Nephron progenitor cell (in vitro differentiated cells): Measurements from ENCODE around the gene ALG8.

Experiments used
- DNase-seq: peaks from one replicate; pipeline ENCODE4 v3.0.0; 2021
- H3K27ac Mint-ChIP-seq: 2 replicates; pipeline ENCODE4 v1.8.0; 2021; ENCODE audit warnings: mild to moderate bottlenecking, moderate library complexity, mixed read lengths
- H3K27me3 Mint-ChIP-seq: 2 replicates; pipeline ENCODE4 v1.8.0; 2021; ENCODE audit warnings: mild to moderate bottlenecking, low read depth, mixed read lengths; ENCODE audit not compliant: poor library complexity
- H3K36me3 Mint-ChIP-seq: 2 replicates; pipeline ENCODE4 v1.8.0; 2021; ENCODE audit warnings: low read depth, mixed read lengths
- H3K4me1 Mint-ChIP-seq: 2 replicates; pipeline ENCODE4 v1.8.0; 2021; ENCODE audit warnings: mixed read lengths
- H3K4me3 Mint-ChIP-seq: 2 replicates; pipeline ENCODE4 v1.8.0; 2021; ENCODE audit warnings: mild to moderate bottlenecking, moderate library complexity, mixed read lengths
- H3K9me3 Mint-ChIP-seq: 2 replicates; pipeline ENCODE4 v1.8.0; 2021; ENCODE audit warnings: mild to moderate bottlenecking, moderate library complexity, mixed read lengths
- TF ChIP-seq, protein P1 (sequence below): fragments of 200-600 bp; sonication (generic); IDR thresholded peaks from 2 replicates; pipeline ENCODE4 v1.5.0; 2021; ENCODE audit warnings: antibody characterized with exemption

Gene ALG8

DNA sequence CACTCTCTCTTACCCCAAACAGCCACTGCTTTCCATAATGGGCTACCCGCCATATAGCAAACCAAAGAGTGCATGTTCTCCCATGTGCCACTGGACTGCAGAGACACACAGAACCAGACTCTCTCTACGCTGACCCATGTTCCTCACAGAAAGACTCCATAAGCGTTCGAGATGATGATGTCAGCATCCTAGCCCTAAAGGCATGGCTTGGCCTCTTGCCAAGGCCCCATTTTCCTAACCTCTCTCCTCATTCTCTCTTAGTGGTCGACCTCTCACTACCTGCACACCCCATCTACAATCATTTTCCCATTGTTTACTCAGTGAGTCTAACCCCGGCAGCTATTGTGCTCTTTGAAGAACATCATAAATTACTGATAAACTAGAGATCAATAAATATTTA lies 64.7 kb downstream of the ALG8 start:
- TF ChIP-seq, protein P1, sequence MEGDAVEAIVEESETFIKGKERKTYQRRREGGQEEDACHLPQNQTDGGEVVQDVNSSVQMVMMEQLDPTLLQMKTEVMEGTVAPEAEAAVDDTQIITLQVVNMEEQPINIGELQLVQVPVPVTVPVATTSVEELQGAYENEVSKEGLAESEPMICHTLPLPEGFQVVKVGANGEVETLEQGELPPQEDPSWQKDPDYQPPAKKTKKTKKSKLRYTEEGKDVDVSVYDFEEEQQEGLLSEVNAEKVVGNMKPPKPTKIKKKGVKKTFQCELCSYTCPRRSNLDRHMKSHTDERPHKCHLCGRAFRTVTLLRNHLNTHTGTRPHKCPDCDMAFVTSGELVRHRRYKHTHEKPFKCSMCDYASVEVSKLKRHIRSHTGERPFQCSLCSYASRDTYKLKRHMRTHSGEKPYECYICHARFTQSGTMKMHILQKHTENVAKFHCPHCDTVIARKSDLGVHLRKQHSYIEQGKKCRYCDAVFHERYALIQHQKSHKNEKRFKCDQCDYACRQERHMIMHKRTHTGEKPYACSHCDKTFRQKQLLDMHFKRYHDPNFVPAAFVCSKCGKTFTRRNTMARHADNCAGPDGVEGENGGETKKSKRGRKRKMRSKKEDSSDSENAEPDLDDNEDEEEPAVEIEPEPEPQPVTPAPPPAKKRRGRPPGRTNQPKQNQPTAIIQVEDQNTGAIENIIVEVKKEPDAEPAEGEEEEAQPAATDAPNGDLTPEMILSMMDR = no peak
- Mint-ChIP-seq H3K4me1 (peaks cover 24% of the 10 kb centered on the region), H3K4me3 (no peak overlapping the region), H3K9me3 (no peaks in the 10 kb centered on the region), H3K27me3 (peaks cover 4% of the 10 kb centered on the region), H3K36me3 (peaks cover 60% of the 10 kb centered on the region), H3K27ac (no peak overlapping the region)
- no peak for DNase-seq

DNA sequence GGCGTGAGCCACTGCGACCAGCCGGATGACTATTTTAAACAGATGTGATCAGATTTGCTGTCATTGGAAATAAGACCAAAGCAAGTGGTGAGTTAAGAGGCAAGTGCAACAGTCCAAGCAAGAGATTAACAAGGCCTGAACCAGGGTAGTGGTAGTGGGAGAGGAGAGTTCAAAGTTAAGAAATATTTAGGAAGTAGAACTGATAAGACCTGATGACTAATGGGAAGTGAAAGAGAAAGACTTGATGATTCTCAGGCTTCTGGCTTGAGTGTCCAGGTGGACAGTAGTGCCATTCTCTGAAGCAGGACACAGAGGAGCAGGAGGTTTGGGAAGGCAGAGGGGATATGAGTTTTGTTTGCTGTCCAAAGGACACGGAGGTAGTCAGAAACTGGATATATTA lies 67.0 kb downstream of the ALG8 start:
- Mint-ChIP-seq H3K4me3 (no peak overlapping the region), H3K4me1 (peaks cover 6% of the 10 kb centered on the region), H3K27ac (no peak overlapping the region), H3K36me3 (peaks cover 71% of the 10 kb centered on the region), H3K9me3 (no peaks in the 10 kb centered on the region), H3K27me3 (peaks cover 4% of the 10 kb centered on the region)
- DNase-seq = no peak
- TF ChIP-seq, protein P1 = no peak

DNA sequence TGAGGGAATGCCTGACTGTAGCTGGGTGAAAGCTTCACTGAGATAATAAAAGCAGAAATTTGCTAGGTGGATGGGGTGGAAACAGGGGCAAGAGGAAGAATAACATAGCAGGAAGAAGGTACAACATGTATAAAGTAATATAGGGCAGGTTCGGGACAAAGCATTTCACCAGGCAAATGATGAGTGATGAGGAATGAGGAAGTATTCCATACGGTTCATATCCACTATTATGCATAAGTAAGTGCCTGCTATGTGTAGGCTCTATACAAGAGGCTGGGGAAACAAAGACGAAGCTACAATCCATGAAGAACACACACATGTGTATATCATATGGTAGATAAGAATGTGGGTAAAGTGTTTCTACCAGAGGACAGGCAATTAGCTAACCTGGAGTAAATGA lies 67.7 kb downstream of the ALG8 start:
- Mint-ChIP-seq H3K4me3 (no peak overlapping the region), H3K36me3 (peaks cover 73% of the 10 kb centered on the region), H3K4me1 (peaks cover 3% of the 10 kb centered on the region), H3K27me3 (peaks cover 4% of the 10 kb centered on the region), H3K9me3 (no peaks in the 10 kb centered on the region), H3K27ac (no peak overlapping the region)
- DNase-seq = no peak
- TF ChIP-seq, protein P1 = no peak

DNA sequence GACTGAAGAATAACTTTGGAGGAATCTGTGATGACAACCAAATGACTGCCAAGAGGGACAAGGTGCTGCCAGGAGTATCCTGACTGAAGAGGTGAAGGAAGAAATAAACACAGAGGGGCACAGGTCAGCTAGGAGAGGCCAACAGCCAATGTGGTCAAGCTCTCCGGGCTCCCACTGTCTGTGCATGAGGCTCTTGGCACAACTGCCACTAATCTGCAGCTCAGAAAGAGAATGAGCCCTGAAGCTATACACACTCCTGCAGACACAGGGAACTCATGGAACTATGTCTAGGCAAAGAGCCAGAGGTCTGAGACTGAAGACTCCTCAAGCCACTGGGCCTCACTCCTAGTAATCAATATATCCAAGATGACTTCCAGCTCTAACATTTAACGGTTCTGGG lies 68.8 kb downstream of the ALG8 start:
- peak overlapping the region; percentile 47 for H3K27ac Mint-ChIP-seq

DNA sequence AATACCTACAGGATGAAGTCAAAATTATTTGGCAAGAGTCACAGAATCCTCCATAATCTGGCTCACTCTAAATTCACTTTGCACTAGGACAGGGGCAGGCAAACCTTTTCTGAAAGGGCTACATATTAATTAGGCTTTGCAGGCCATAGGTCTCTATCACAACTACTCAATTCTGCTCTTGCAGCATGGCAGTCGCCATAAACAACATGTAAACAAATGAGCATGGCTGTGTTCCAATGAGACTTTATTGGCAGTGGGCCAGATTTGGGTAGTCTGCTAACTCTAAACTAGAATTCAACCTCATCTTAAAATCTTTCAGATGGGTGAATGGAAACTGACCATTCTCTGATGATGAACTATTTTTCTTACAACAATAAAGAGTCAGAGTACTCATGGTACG lies 70.0 kb downstream of the ALG8 start:
- H3K36me3 Mint-ChIP-seq = peaks cover 62% of the 10 kb centered on the region
- no peaks in the 10 kb centered on the region for H3K9me3 Mint-ChIP-seq
- no peaks in the 10 kb centered on the region for H3K27me3 Mint-ChIP-seq
- no peak for DNase-seq
- no peak overlapping the region for H3K4me3 Mint-ChIP-seq
- TF ChIP-seq, protein P1 = no peak
- no peak overlapping the region for H3K27ac Mint-ChIP-seq
- no peaks in the 10 kb centered on the region for H3K4me1 Mint-ChIP-seq

More for the DNA sequence above, 68.8 kb downstream of the ALG8 start:
- no peak overlapping the region for H3K4me3 Mint-ChIP-seq
- TF ChIP-seq, protein P1 = no peak
- H3K27me3 Mint-ChIP-seq = peaks cover under 1% of the 10 kb centered on the region
- H3K36me3 Mint-ChIP-seq = peaks cover 69% of the 10 kb centered on the region
- no peaks in the 10 kb centered on the region for H3K9me3 Mint-ChIP-seq
- no peaks in the 10 kb centered on the region for H3K4me1 Mint-ChIP-seq
- DNase-seq = no peak

DNA sequence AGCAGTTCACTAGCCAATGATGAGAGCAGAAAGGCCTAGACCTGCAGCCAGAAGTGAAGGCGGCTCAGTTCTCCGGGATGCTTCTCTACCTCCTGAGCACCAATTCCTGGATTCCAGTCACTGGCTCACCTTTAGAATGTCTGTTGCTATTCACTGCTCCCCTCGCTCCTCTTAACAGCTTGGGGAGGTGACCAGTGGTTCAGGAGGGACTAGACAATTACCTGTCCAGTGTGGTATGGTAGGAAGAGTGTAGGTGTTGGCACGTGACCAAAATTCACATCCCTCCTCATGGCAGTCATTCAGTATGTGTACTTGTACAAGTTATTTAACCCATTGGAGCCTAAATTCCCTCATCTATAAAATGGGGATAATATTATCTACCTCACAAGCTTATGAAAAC lies 71.7 kb downstream of the ALG8 start:
- Mint-ChIP-seq H3K27ac (peak overlapping the region; percentile 84), H3K4me1 (peaks cover 10% of the 10 kb centered on the region), H3K4me3 (no peak overlapping the region), H3K27me3 (no peaks in the 10 kb centered on the region), H3K9me3 (no peaks in the 10 kb centered on the region), H3K36me3 (peaks cover 50% of the 10 kb centered on the region)
- TF ChIP-seq, protein P1 = no peak
- no peak for DNase-seq
